ENCODE results near the gene RIN1. TPM values are rescaled to one million over a fixed set of nuclear protein-coding genes. Genes with fewer than 3 reads are reported as not detected.

RIN1 gene
- total RNA-seq, 2 donors from 2014 or later = 0.43 to 2.1 TPM

DNA sequence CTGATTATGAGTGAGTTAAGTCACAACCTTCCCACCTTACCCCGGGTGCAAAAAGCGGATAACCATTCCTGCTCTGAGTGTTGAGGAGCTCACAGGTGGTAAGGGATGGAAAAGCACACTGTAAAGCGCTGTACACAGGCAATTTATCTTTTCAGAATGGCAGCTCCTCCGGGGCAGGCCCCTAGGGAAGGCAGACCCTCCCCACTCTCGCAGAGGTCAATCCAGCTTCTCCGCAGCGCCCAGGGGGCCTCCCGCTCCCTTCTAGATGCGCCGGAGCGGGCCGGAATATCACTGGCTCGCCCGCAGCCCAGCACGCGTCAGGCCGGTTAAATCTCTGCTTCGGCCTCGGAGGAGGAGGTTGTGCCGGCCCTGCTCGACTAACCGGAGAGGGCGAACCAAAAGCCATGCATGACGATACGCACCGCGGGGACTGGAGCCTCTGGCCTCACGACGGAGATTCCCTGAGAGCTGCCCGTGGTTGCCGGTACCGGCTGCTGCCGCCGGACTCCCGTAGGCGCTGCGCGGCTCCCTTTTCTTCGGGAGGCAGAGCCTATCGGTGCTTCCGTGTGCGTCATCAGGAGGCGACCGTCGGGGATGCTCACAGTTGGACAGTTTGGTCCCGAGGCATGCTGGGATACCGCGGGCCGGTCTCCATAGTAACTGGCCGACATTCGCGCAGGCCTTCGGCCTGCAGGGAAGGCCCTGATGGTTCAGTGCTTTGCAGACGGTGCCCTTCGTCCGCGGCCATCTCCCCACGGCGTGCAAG is 8.5 kb upstream of the RIN1 start, which contains the start of gene BRMS1:
TSS of gene BRMS1 (minus strand) at position 555 of the 766 bp plus-strand sequence. CDS start 2,870 bp downstream, outside the sequence.
- ATAC-seq (peak; percentile 90 to 93), DNase-seq (ENCODE audit: low spot score) (peak; percentile 97)
- H3K4me3 Mint-ChIP-seq = peak within 1 kb of the TSS; percentile 96
- H3K36me3 Mint-ChIP-seq = peaks cover 20% of the 10 kb centered on the region
- H3K9me3 Mint-ChIP-seq = no peaks in the 10 kb centered on the region
- peak within 1 kb of the TSS; percentile 91 to 96 for H3K27ac Mint-ChIP-seq
- peaks cover 0 to 2% of the 10 kb centered on the region in 2 donors for H3K27me3 Mint-ChIP-seq
- peaks cover 29 to 48% of the 10 kb centered on the region in 2 donors for H3K4me1 Mint-ChIP-seq (ENCODE audit: low read depth in 2 of 2)

DNA sequence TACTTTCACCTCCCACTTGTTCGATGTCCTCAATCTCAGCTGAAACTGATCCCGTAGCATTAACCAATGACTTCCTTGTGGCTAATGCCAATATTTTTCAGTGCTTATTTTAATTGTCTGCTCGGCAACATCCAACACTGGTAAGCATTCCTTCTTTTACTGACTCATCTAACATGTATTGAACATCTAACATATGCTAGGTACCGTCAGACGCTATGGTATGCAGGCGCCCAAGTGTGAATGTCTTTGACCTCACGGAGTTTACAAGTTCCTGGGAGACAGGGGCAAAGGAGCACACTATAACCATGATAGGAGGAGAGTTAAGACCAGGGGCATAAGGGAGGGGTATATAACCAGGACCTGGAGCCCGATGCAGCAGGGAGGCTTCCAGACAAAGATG is 6.9 kb upstream of the RIN1 start:
- DNase-seq (ENCODE audit: low spot score) (no peak), ATAC-seq (no peak)
- H3K4me1 Mint-ChIP-seq (ENCODE audit: low read depth in 2 of 2) = peaks cover 28 to 46% of the 10 kb centered on the region in 2 donors
- peak overlapping the region; percentile 96 for H3K4me3 Mint-ChIP-seq
- no peaks in the 10 kb centered on the region for H3K9me3 Mint-ChIP-seq
- H3K36me3 Mint-ChIP-seq = peaks cover 24% of the 10 kb centered on the region
- H3K27ac Mint-ChIP-seq = peak overlapping the region in 1 of 2 donors; percentile 91
- H3K27me3 Mint-ChIP-seq = peaks cover 0 to 2% of the 10 kb centered on the region in 2 donors

DNA sequence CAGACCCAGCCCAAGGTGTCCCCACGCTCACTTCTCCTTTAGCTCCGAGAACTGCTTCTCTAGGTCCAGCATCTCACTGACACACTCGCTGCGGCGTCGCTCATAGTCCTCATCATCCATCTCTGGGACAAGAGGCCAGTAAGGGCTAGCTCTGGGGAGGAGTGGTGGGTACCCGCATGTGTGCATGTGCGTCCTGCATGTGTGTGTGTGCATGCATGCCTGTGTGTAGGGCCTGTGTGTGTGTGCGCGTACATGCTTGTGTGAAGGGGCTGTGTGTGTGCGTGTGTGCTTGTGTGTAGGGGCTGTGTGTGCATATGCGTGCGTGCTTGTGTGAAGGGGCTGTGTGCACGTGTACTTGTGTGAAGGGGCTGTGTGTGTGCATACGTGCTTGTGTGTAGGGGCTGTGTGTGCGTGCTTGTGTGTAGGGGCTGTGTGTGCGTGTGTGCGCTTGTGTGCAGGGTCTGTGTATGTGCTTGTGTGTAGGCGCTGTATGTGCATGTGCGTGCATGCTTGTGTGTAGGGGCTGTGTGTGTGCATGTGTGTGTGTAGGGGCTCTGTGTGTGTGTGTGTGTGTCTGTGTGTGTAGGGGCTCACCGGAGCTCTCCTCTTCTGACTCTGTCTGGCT is 5.4 kb upstream of the RIN1 start:
- Mint-ChIP-seq H3K27me3 (no peaks in the 10 kb centered on the region), H3K4me3 (no peak overlapping the region), H3K4me1 (ENCODE audit: low read depth in 2 of 2) (peaks cover 33 to 51% of the 10 kb centered on the region in 2 donors), H3K9me3 (no peaks in the 10 kb centered on the region), H3K27ac (no peak overlapping the region), H3K36me3 (peaks cover 24% of the 10 kb centered on the region)
- no peak for DNase-seq (ENCODE audit: low spot score)
- ATAC-seq = no peak

GRCh38 chr11:66340596-66341501 is 4.6 kb upstream of the RIN1 start:
- peaks cover 24% of the 10 kb centered on the region for H3K36me3 Mint-ChIP-seq
- DNase-seq (ENCODE audit: low spot score) (no peak), ATAC-seq (no peak)
- peaks cover 0 to 4% of the 10 kb centered on the region in 2 donors for H3K27me3 Mint-ChIP-seq
- no peaks in the 10 kb centered on the region for H3K9me3 Mint-ChIP-seq
- H3K27ac Mint-ChIP-seq = no peak overlapping the region
- H3K4me1 Mint-ChIP-seq (ENCODE audit: low read depth in 2 of 2) = peaks cover 38 to 57% of the 10 kb centered on the region in 2 donors
- no peak overlapping the region for H3K4me3 Mint-ChIP-seq

DNA sequence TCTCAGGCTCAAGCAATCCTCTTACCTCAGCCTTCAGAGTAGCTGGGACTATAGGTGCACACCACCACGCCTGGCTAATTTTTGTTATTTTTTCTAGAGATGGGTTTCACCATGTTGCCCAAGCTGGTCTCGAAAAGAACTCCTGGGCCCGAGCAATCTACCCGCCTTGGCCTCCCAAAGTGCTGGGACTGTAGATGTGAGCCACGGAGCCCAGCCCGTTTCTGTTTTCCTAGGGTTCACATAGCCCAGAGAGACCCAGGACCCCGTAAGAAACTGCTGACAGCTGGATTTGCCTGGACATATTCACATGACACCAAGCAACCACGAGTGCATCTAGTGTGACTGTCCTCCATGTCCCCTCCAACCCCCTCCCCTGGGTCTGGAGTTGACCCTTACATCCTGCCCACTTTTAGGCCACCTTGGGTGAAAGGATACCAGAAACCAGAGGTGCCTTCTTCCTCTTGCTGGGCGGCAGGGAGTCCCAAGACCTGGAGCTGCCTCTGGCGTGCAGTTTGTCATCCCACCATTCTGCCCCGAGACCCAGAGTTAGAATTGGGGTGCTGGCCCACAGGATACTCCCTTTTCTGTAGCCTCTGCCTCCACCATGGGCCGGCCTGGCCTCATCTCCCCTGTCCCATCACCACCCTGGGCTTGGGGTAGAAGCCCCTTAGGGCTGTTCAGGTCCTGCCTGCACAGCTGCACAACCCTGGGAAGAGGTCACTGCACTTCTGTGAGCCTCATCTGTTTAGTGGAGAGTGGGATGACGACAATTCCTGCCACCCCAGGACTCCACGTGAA is 3.7 kb upstream of the RIN1 start:
- DNase-seq (ENCODE audit: low spot score) (no peak), ATAC-seq (no peak)
- no peak overlapping the region for H3K27ac Mint-ChIP-seq
- no peak overlapping the region for H3K4me3 Mint-ChIP-seq
- H3K4me1 Mint-ChIP-seq (ENCODE audit: low read depth in 2 of 2) = peaks cover 36 to 48% of the 10 kb centered on the region in 2 donors
- peaks cover 24% of the 10 kb centered on the region for H3K36me3 Mint-ChIP-seq
- peaks cover 0 to 6% of the 10 kb centered on the region in 2 donors for H3K27me3 Mint-ChIP-seq
- no peaks in the 10 kb centered on the region for H3K9me3 Mint-ChIP-seq

DNA sequence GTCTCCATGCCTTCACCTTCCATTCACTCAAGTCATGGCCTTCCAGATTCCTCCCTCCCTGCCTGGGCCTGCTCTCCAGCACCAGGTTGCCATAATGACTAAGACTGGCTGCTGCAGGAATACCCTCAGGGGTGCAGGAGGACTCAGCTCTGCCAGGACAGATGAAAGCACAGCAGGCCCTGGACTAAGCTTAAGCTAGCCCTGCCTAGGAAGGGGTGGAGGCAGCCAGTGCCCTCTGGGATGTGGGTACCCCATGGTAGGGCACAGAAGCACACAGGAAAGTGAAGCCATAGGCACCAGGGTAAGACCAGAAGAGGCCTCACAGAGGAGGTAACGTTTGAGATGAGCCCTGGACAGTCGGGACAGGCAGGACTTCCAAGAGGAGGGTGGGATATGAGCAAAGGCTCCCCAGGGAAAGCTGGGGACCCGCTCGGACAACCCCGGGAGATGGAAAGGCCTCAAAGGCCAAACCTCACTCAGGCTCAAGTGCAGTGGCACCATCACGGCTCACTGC is 3.0 kb upstream of the RIN1 start:
- DNase-seq (ENCODE audit: low spot score) (no peak), ATAC-seq (no peak)
- Mint-ChIP-seq H3K9me3 (no peaks in the 10 kb centered on the region), H3K4me1 (ENCODE audit: low read depth in 2 of 2) (peaks cover 32 to 42% of the 10 kb centered on the region in 2 donors), H3K27ac (no peak overlapping the region), H3K36me3 (peaks cover 24% of the 10 kb centered on the region), H3K27me3 (peaks cover 0 to 7% of the 10 kb centered on the region in 2 donors), H3K4me3 (no peak overlapping the region)

DNA sequence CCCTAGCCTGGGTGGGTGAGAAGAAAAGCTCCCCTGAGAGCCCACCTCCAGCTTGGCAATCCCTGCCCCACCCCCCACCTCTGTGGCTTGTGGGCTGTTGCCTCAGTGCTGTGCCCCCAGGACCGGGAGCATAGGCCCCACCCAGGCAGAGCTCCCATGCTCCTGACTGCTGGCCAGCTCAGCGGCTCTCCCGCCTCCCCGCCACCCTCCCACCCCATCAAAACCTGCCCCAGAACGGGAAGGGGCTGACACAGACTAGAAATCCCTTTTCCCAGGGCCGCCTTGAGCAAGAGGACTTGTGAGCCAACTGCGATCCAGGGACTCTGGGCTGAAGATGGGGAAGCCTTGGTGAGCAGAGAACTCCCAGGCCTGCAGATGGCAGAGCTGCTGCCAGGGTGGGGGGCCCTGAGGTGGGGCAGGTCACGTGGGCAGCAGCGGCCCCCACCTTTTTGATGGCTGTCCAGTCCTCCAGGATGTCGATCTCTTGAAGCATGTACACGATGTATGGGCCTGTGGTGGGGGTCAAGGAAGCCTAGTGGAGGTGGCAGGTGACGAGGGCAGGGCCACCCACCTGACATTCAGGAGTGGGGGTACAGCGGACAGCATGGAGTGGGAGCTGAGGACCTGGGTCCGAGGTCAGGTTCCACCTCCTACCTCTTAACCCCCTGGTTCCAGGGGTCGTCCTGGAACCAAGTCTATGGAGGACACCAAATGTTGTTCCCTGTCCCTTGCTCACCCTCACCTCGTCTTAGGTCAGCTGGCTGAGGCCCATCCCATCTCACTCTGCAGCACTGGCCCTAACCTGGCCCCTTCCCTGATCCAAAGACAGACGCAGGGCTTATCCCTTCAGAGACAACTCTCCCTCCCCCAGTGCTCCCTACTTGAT is 2.3 kb upstream of the RIN1 start:
- DNase-seq (ENCODE audit: low spot score) = no peak
- Mint-ChIP-seq H3K27ac (no peak overlapping the region), H3K9me3 (no peaks in the 10 kb centered on the region), H3K36me3 (peaks cover 24% of the 10 kb centered on the region), H3K4me3 (no peak overlapping the region), H3K4me1 (ENCODE audit: low read depth in 2 of 2) (peaks cover 29 to 35% of the 10 kb centered on the region in 2 donors), H3K27me3 (peaks cover 0 to 9% of the 10 kb centered on the region in 2 donors)
- ATAC-seq = no peak

GRCh38 chr11:66337103-66337899 is 1.1 kb upstream of the RIN1 start:
- ATAC-seq (no peak), DNase-seq (ENCODE audit: low spot score) (no peak)
- H3K27ac Mint-ChIP-seq = peak overlapping the region in 1 of 2 donors; percentile 60
- peaks cover 20 to 24% of the 10 kb centered on the region in 2 donors for H3K4me1 Mint-ChIP-seq (ENCODE audit: low read depth in 2 of 2)
- H3K9me3 Mint-ChIP-seq = no peaks in the 10 kb centered on the region
- H3K36me3 Mint-ChIP-seq = peaks cover 16% of the 10 kb centered on the region
- H3K27me3 Mint-ChIP-seq = peaks cover 0 to 9% of the 10 kb centered on the region in 2 donors
- H3K4me3 Mint-ChIP-seq = peak overlapping the region; percentile 66

DNA sequence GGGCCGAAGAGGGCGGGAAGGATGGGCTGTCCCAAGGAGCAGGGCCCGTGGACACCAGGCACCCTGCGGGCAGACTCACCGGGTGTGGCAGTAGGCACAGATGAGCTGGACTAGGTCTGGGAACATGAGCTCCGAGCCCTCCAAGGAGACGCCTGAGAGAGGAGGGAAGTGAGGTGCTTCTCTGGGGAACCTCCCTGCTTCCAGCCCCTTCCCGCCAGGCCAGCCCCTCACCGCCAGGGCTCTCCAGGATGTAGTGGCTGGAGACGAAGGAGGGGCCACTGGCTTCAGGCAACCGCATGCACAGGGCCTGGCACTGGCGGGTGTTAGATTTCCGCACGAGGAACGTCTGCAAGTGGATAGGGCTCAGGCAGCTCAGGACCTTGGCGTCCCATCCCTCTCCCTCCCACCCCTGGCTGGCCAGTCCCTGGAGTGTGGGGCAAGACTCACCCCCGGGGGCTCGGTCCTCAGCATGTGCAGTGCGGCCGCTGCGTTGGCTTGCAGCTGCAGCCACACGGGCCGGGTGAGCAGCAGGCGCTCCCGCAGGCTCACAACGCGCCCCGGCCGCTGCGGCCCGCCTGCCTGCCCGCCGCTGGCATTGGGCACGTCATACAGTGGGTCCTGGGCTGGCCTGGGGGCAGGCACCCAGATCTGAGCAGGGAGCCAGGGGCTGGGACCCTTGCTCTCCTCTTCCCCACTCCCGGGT is 552 bp downstream of the RIN1 start:
- DNase-seq (ENCODE audit: low spot score) (no peak), ATAC-seq (no peak)
- peaks cover 0 to 9% of the 10 kb centered on the region in 2 donors for H3K27me3 Mint-ChIP-seq
- H3K4me3 Mint-ChIP-seq = peak overlapping the region; percentile 66
- H3K36me3 Mint-ChIP-seq = peaks cover 4% of the 10 kb centered on the region
- H3K9me3 Mint-ChIP-seq = no peaks in the 10 kb centered on the region
- no peak overlapping the region for H3K27ac Mint-ChIP-seq
- peaks cover 17 to 20% of the 10 kb centered on the region in 2 donors for H3K4me1 Mint-ChIP-seq (ENCODE audit: low read depth in 2 of 2)

- H3K27ac Mint-ChIP-seq = no peak overlapping the region
Observed at GRCh38 chr11:66334605-66335442, 1.4 kb downstream of the RIN1 start.

More at GRCh38 chr11:66334605-66335442, 1.4 kb downstream of the RIN1 start:
- no peaks in the 10 kb centered on the region for H3K9me3 Mint-ChIP-seq
- H3K36me3 Mint-ChIP-seq = peaks cover 4% of the 10 kb centered on the region
- ATAC-seq (no peak), DNase-seq (ENCODE audit: low spot score) (no peak)
- peaks cover 0 to 9% of the 10 kb centered on the region in 2 donors for H3K27me3 Mint-ChIP-seq
- H3K4me1 Mint-ChIP-seq (ENCODE audit: low read depth in 2 of 2) = peaks cover 17 to 22% of the 10 kb centered on the region in 2 donors
- no peak overlapping the region for H3K4me3 Mint-ChIP-seq
